GM19455 (cell line): Measurements from ENCODE around the gene LRRC73.
"Not testable (repeated sequence)": the region's sequence is repeated elsewhere in the genome, so short reads cannot be mapped to it uniquely, and the experiment has no call there.

Experiments used
- ATAC-seq: cut with Tn5 transposase; IDR thresholded peaks from one replicate; pipeline ENCODE4 v1.9.1; 2021; ENCODE audit not compliant: unreplicated experiment

The LRRC73 gene

GRCh38 chr6:43467265-43467664 lies 42.9 kb downstream of the LRRC73 start:
- not testable (repeated sequence) for ATAC-seq

GRCh38 chr6:43465948-43466347 lies 44.2 kb downstream of the LRRC73 start:
- no peak for ATAC-seq

GRCh38 chr6:43464337-43464736 lies 45.8 kb downstream of the LRRC73 start:
- ATAC-seq = no peak

- ATAC-seq = no peak
Observed at GRCh38 chr6:43461936-43462335, 48.2 kb downstream of the LRRC73 start.

GRCh38 chr6:43460032-43460431 lies 50.1 kb downstream of the LRRC73 start:
- ATAC-seq = no peak

- ATAC-seq = no peak
Observed at GRCh38 chr6:43459535-43459934, 50.6 kb downstream of the LRRC73 start.

- ATAC-seq = not testable (repeated sequence)
Observed at GRCh38 chr6:43458154-43458553, 52.0 kb downstream of the LRRC73 start.

- no peak for ATAC-seq
Observed at GRCh38 chr6:43457643-43458042, 52.5 kb downstream of the LRRC73 start.
